Endodermal cell (in vitro differentiated cells): ENCODE measurements around the gene FRY. TPM values are rescaled to one million over a fixed set of nuclear protein-coding genes. Genes with fewer than 3 reads are reported as not detected.

Experiments used
- DNase-seq: peaks from one replicate; pipeline ENCODE4 v3.0.0-alpha.2; 2017
- H3K27ac ChIP-seq: 2 replicates; pipeline ENCODE4 v1.5.1; 2013; ENCODE audit warnings: mild to moderate bottlenecking, low read depth, low read length, moderate library complexity
- H3K27me3 ChIP-seq: 2 replicates; pipeline ENCODE4 v1.6.1; 2013; ENCODE audit warnings: mild to moderate bottlenecking, low read length, moderate library complexity; ENCODE audit not compliant: insufficient read depth, control insufficient read depth, poor library complexity, severe bottlenecking
- H3K36me3 ChIP-seq: 2 replicates; pipeline ENCODE4 v1.7.0; 2013; ENCODE audit warnings: mild to moderate bottlenecking, low read length, moderate library complexity; ENCODE audit not compliant: control insufficient read depth, insufficient read depth
- H3K4me1 ChIP-seq: one replicate; pipeline ENCODE4 v1.7.0; 2013; ENCODE audit warnings: low read length; ENCODE audit not compliant: control insufficient read depth, insufficient read depth
- H3K4me3 ChIP-seq: 2 replicates; pipeline ENCODE4 v1.5.1; 2013; ENCODE audit warnings: mild to moderate bottlenecking, low read length, moderate library complexity
- H3K9ac ChIP-seq: 2 replicates; pipeline ENCODE4 v1.6.1; 2013; ENCODE audit warnings: mild to moderate bottlenecking, low read length, moderate library complexity; ENCODE audit not compliant: poor library complexity, severe bottlenecking; ENCODE audit errors: extremely low read depth
- H3K9me3 ChIP-seq: 2 replicates; pipeline ENCODE4 v1.6.1; 2013; ENCODE audit warnings: mild to moderate bottlenecking, low read length, moderate library complexity; ENCODE audit not compliant: control insufficient read depth
- H3K27ac Mint-ChIP-seq: 2 replicates; pipeline ENCODE4 v1.8.0; 2020; ENCODE audit warnings: mixed read lengths
- H3K27me3 Mint-ChIP-seq: 2 replicates; pipeline ENCODE4 v1.8.0; 2021; ENCODE audit warnings: mild to moderate bottlenecking, mixed read lengths; ENCODE audit not compliant: insufficient read depth
- H3K36me3 Mint-ChIP-seq: 2 replicates; pipeline ENCODE4 v1.8.0; 2020; ENCODE audit warnings: low read depth, mixed read lengths
- H3K4me1 Mint-ChIP-seq: 2 replicates; pipeline ENCODE4 v1.8.0; 2020; ENCODE audit warnings: mixed read lengths
- H3K4me3 Mint-ChIP-seq: 2 replicates; pipeline ENCODE4 v1.8.0; 2020; ENCODE audit warnings: mild to moderate bottlenecking, moderate library complexity, mixed read lengths
- H3K9me3 Mint-ChIP-seq: 2 replicates; pipeline ENCODE4 v1.8.0; 2020; ENCODE audit warnings: mild to moderate bottlenecking, mixed read lengths
- WGBS, 2 experiments: methylation state at CpG; one replicate each; pipeline versions ENCODE4 v1.1.5 to v1.1.7; 2013; ENCODE audit warnings: missing lambda C conversion rate in 2 of 2, mixed read lengths in 1 of 2; ENCODE audit not compliant: insufficient coverage in 1 of 2, insufficient read length in 1 of 2; 5-methylcytosine and 5-hydroxymethylcytosine counted together
- total RNA-seq, 2 donors: library from RNA; stranded (reverse); fragmentation: NEBNext Ultra II Directional in 1 of 2; extraction: Animal tissue kit (Norgen Biotek cat#: 25700) in 1 of 2; gene quantifications; 2 replicates in 1 of 2; 3 replicates in 1 of 2; pipeline ENCODE4 v1.2.1, GENCODE V29; 2021
- TF ChIP-seq, protein P1 (sequence below): fragments of 200-600 bp; sonication (generic); conservative IDR thresholded peaks from 2 replicates; pipeline ENCODE4 v1.5.0; 2021; ENCODE audit warnings: antibody characterized with exemption, mild to moderate bottlenecking

The FRY gene
- total RNA-seq, 2 donors from 2014 or later: 20.1 to 30.8 TPM

DNA sequence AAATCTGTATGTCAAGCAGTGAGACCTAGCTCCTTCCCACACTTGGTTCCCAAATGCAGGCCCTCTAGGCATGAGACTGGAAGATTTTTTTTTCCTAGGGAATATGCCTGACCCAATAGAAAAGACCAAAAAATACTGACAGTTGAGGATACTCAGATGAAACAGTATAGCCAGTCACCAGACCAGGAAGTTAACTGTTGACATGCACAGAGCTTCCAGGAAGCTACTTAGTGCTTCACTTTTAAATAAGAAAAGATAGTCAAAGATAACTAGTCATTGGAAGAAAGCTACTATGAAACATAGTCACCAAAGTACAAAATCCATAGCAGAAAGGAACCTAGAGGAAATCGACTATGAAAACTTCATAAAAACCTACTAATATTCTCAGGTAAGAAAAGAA lies 316.1 kb downstream of the FRY start:
- Histone ChIP-seq H3K4me1 (no peaks in the 10 kb centered on the region), H3K27me3 (no peaks in the 10 kb centered on the region), H3K9ac (no peak overlapping the region), H3K4me3 (no peak overlapping the region), H3K36me3 (peaks cover 30% of the 10 kb centered on the region), H3K9me3 (no peaks in the 10 kb centered on the region), H3K27ac (no peak overlapping the region)
- Mint-ChIP-seq H3K9me3 (peaks cover 2% of the 10 kb centered on the region), H3K36me3 (peaks cover 35% of the 10 kb centered on the region), H3K27ac (no peak overlapping the region), H3K27me3 (no peaks in the 10 kb centered on the region), H3K4me1 (no peaks in the 10 kb centered on the region), H3K4me3 (no peak overlapping the region)
- TF ChIP-seq, protein P1, sequence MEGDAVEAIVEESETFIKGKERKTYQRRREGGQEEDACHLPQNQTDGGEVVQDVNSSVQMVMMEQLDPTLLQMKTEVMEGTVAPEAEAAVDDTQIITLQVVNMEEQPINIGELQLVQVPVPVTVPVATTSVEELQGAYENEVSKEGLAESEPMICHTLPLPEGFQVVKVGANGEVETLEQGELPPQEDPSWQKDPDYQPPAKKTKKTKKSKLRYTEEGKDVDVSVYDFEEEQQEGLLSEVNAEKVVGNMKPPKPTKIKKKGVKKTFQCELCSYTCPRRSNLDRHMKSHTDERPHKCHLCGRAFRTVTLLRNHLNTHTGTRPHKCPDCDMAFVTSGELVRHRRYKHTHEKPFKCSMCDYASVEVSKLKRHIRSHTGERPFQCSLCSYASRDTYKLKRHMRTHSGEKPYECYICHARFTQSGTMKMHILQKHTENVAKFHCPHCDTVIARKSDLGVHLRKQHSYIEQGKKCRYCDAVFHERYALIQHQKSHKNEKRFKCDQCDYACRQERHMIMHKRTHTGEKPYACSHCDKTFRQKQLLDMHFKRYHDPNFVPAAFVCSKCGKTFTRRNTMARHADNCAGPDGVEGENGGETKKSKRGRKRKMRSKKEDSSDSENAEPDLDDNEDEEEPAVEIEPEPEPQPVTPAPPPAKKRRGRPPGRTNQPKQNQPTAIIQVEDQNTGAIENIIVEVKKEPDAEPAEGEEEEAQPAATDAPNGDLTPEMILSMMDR: no peak
- no peak for DNase-seq
- WGBS, 2 experiments: 20% methylated on average over 1 of the region's 1 CpG; no CpG with 5 or more reads in 1 of the 2 experiments
